Fibroblast of lung (primary cell): ENCODE data around the gene ZDHHC6.

Experiments used
- CTCF ChIP-seq, 2 donors: IDR thresholded peaks in 1 of 2; conservative IDR thresholded peaks in 1 of 2; 1 replicate in 1 of 2; 2 replicates in 1 of 2; pipeline ENCODE4 v1.5.1; 2011 to 2012; ENCODE audit warnings: low read length in 2 of 2, control low read depth in 1 of 2, inconsistent platforms in 1 of 2, low read depth in 1 of 2, mild to moderate bottlenecking in 1 of 2
- EZH2 ChIP-seq: IDR thresholded peaks from 2 replicates; pipeline ENCODE4 v1.5.1; 2012; ENCODE audit warnings: low read length, control low read depth, mild to moderate bottlenecking; ENCODE audit errors: missing control alignments

GRCh38 chr10:112426111-112426510 lies 20.6 kb downstream of the ZDHHC6 start:
- TF ChIP-seq CTCF (conservative IDR thresholded peaks at IDR 0.05 in 1 of 2, IDR thresholded peaks at IDR 0.05 in 1 of 2; ENCODE audit: low read depth in 1 of 2, low read length in 2 of 2) (no peak), EZH2 (no peak)
